ENCODE data around the gene ZBED4. TPM values are rescaled to one million over a fixed set of nuclear protein-coding genes. Genes with fewer than 3 reads are reported as not detected.

ZBED4 gene
- total RNA-seq, 4 donors from 2014 or later, result 11.9 to 19.4 (median 18.2) TPM

DNA sequence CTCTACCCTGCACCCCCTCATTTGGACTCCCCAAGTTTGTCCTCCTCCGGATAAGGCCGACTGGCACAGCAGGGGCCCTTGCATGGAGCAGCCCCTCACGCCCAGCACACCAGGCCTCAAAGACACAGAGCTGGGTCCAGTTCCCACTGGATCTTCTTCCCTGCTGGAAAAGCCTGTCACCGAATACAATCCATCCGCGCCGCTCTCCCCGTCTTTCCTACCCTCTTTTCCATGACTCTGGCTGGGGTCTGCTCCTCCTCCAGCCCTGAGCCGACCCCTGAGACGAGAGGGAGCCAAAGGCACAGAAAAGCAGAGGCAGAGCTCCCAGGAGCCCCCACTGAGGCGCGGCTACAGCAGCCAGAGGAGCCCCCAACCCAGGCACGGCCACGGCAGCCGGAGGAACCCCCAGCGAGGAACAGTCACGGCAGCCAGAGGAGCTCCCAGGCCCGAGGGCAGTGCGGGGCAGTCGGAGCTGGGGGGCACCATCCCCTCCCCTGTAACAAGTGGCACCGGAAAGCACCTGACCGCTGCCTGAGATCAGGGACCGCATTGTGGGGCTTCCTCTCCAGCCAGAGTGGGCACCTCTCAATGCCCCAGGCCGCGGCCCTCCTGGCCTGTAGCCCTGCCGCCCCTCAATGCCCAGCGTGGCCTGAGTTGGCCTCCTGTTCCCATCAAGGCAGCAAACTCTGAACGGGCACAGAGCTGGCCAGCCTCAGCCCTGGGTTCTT is 52.6 kb downstream of the ZBED4 start:
- no peak overlapping the region for H3K27ac ChIP-seq
- TF ChIP-seq POLR2AphosphoS5 (IDR thresholded peaks at IDR 0.05) (no peak), POLR2A (IDR thresholded peaks at IDR 0.05) (no peak), EP300 (IDR thresholded peaks at IDR 0.05) (no peak)
- TF ChIP-seq, protein P1, sequence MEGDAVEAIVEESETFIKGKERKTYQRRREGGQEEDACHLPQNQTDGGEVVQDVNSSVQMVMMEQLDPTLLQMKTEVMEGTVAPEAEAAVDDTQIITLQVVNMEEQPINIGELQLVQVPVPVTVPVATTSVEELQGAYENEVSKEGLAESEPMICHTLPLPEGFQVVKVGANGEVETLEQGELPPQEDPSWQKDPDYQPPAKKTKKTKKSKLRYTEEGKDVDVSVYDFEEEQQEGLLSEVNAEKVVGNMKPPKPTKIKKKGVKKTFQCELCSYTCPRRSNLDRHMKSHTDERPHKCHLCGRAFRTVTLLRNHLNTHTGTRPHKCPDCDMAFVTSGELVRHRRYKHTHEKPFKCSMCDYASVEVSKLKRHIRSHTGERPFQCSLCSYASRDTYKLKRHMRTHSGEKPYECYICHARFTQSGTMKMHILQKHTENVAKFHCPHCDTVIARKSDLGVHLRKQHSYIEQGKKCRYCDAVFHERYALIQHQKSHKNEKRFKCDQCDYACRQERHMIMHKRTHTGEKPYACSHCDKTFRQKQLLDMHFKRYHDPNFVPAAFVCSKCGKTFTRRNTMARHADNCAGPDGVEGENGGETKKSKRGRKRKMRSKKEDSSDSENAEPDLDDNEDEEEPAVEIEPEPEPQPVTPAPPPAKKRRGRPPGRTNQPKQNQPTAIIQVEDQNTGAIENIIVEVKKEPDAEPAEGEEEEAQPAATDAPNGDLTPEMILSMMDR (IDR thresholded peaks at IDR 0.05), result no peak
- H3K4me1 ChIP-seq, result no peaks in the 10 kb centered on the region
- 97% methylated on average over 26 of the region's 28 CpGs for WGBS
- H3K27me3 ChIP-seq, result no peaks in the 10 kb centered on the region
- DNase-seq (ENCODE audit: low spot score in 2 of 2), result no peak
- no peak overlapping the region for H3K4me3 ChIP-seq
- H3K36me3 ChIP-seq, result peaks cover 79% of the 10 kb centered on the region
- H3K9me3 ChIP-seq, result no peaks in the 10 kb centered on the region

DNA sequence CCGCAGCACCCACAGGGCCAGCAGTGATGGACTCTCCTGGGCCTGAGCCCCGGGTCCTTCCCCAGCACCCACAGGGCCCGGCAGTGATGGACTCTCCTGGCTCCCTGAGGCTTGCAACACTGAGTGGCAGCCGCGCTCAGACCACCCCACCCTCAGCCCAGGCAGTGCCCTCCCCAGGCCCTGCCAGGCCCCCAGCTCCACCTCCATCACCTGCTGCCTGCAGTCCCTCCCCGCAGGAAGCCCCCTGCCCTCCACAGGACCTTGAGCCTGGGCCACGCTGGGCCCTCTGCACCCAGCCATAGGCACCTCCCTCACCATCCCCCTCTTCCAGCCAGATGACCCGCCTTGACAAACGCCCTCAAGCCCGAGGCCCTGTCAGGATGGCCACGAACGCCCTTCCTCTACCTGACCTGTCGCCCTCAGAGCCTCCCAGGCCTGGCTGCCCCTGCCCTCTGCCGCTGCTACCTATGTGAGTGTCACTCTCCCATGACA is 53.2 kb downstream of the ZBED4 start:
- DNase-seq (ENCODE audit: low spot score in 2 of 2), result no peak
- TF ChIP-seq, protein P1 (IDR thresholded peaks at IDR 0.05), result no peak
- TF ChIP-seq EP300 (IDR thresholded peaks at IDR 0.05), result no peak
- no peak for TF ChIP-seq POLR2A (IDR thresholded peaks at IDR 0.05)
- no peak for TF ChIP-seq POLR2AphosphoS5 (IDR thresholded peaks at IDR 0.05)
- Histone ChIP-seq H3K27me3 (no peaks in the 10 kb centered on the region), H3K36me3 (peaks cover 73% of the 10 kb centered on the region), H3K4me3 (no peak overlapping the region), H3K4me1 (no peaks in the 10 kb centered on the region), H3K27ac (no peak overlapping the region), H3K9me3 (no peaks in the 10 kb centered on the region)
- WGBS, result 86% methylated on average over 7 of the region's 14 CpGs

DNA sequence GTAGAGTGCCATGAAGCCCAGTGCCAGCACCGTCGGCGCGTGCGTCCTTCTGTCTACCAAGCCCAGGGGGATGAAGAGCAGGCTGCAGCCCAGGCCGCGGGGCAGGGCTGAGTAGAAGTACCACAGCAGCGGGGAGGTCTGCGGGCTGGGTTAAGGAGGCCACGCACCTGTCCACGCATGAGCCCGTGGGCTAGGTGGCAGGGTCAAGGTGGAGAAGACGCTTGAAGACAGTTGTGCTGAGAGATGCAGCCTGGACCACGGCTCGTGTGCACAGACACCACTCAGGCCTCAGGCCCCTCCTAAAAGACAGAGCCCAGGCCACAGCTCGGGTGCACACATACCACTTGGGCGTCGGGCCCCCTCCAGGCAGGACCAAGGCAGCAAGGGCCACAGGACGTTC is 54.2 kb downstream of the ZBED4 start:
- Histone ChIP-seq H3K9me3 (no peaks in the 10 kb centered on the region), H3K27me3 (no peaks in the 10 kb centered on the region), H3K4me3 (no peak overlapping the region), H3K36me3 (peaks cover 72% of the 10 kb centered on the region), H3K4me1 (no peaks in the 10 kb centered on the region), H3K27ac (no peak overlapping the region)
- TF ChIP-seq POLR2A (IDR thresholded peaks at IDR 0.05) (no peak), EP300 (IDR thresholded peaks at IDR 0.05) (no peak), POLR2AphosphoS5 (IDR thresholded peaks at IDR 0.05) (no peak)
- TF ChIP-seq, protein P1 (IDR thresholded peaks at IDR 0.05), result no peak
- no peak for DNase-seq (ENCODE audit: low spot score in 2 of 2)
- WGBS, result 94% methylated on average over 16 of the region's 19 CpGs

DNA sequence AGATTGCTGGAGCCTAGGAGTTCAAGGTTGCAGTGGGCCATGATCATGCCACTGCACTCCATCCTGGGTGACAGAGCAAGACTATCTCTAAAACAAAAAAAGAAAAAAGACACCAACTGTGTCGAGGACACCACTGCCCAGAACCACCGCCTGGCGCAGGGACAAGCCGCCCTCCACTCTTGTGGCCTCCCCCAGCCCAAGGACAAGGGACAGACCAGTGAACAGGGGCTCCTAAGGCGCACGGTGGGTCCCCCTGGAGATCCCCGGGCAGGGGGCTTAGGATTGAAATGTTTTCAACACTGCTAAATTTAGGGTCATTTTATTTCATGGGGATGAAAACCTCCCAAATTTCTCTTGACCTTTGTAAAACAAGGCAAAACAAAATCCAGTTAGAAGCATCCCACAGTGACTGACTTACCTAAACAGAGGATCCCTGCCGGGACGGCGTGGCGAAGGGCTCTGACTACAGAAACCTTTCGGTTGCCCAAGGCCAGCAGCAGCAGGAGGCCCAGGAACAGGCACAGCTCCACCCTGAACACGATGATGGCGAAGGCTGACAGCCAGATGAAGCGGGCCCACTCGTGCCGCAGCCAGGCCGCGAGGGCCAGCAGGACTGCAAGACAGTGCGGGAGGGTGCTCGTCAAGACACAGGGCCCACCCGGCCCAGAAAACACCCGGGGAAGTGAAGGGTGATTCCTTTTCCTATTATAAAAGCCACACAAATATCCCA is 56.0 kb downstream of the ZBED4 start:
- TF ChIP-seq POLR2A (IDR thresholded peaks at IDR 0.05) (no peak), POLR2AphosphoS5 (IDR thresholded peaks at IDR 0.05) (no peak), EP300 (IDR thresholded peaks at IDR 0.05) (no peak)
- TF ChIP-seq, protein P1 (IDR thresholded peaks at IDR 0.05), result no peak
- Histone ChIP-seq H3K36me3 (peaks cover 66% of the 10 kb centered on the region), H3K9me3 (no peaks in the 10 kb centered on the region), H3K27ac (no peak overlapping the region), H3K4me3 (no peak overlapping the region), H3K4me1 (no peaks in the 10 kb centered on the region), H3K27me3 (no peaks in the 10 kb centered on the region)
- 93% methylated on average over 17 of the region's 23 CpGs for whole genome bisulfite sequencing
- DNase-seq (ENCODE audit: low spot score in 2 of 2), result no peak
